GM19193 (cell line): ENCODE measurements around the gene OR2T27.
"Not testable (repeated sequence)": the region's sequence is repeated elsewhere in the genome, so short reads cannot be mapped to it uniquely, and the experiment has no call there.

Source experiments
- POLR2A ChIP-seq: IDR thresholded peaks from 4 replicates; pipeline ENCODE4 v1.6.1; 2011; ENCODE audit not compliant: insufficient read depth, insufficient read length; ENCODE audit errors: extremely low read depth

OR2T27 gene

GRCh38 chr1:248634991-248635390, 20.3 kb downstream of the OR2T27 start, which contains the start of gene OR2T11:
Gene OR2T11 (minus strand): TSS chr1:248635091. CDS start chr1:248627128, 7,963 bp downstream.
- TF ChIP-seq POLR2A = not testable (repeated sequence)

GRCh38 chr1:248631354-248632008, 23.8 kb downstream of the OR2T27 start:
- no peak for TF ChIP-seq POLR2A

- TF ChIP-seq POLR2A = no peak
These were observed 24.8 kb downstream of the OR2T27 start for GRCh38 chr1:248630551-248630950.

- TF ChIP-seq POLR2A = no peak
These were observed 27.1 kb downstream of the OR2T27 start for GRCh38 chr1:248627971-248628844.

- no peak for TF ChIP-seq POLR2A
These were observed 29.4 kb downstream of the OR2T27 start for GRCh38 chr1:248625971-248626370.

- no peak for TF ChIP-seq POLR2A
These were observed 30.2 kb downstream of the OR2T27 start for GRCh38 chr1:248625166-248625565.

- TF ChIP-seq POLR2A = no peak
These were observed 32.7 kb downstream of the OR2T27 start for GRCh38 chr1:248622570-248623001.

- no peak for TF ChIP-seq POLR2A
These were observed 33.6 kb downstream of the OR2T27 start for GRCh38 chr1:248621770-248622169.

- no peak for TF ChIP-seq POLR2A
These were observed 36.5 kb downstream of the OR2T27 start for GRCh38 chr1:248618878-248619277.

GRCh38 chr1:248618119-248618518, 37.2 kb downstream of the OR2T27 start:
- no peak for TF ChIP-seq POLR2A

- no peak for TF ChIP-seq POLR2A
These were observed 41.6 kb downstream of the OR2T27 start for GRCh38 chr1:248613742-248614141.

- TF ChIP-seq POLR2A = no peak
These were observed 43.4 kb downstream of the OR2T27 start for GRCh38 chr1:248611883-248612414.

GRCh38 chr1:248610301-248610700, 45.0 kb downstream of the OR2T27 start:
- TF ChIP-seq POLR2A = no peak
